Measurements from ENCODE around the gene ROS1.

The ROS1 gene

GRCh38 chr6:117440706-117441525 is 15.2 kb upstream of the ROS1 start:
- DNase-seq = no peak

GRCh38 chr6:117432273-117432672 is 6.5 kb upstream of the ROS1 start:
- no peak for DNase-seq

- DNase-seq = no peak
These were observed 2.0 kb downstream of the ROS1 start for GRCh38 chr6:117423754-117424153.

- DNase-seq = no peak
These were observed 7.4 kb downstream of the ROS1 start for GRCh38 chr6:117418320-117418719.

GRCh38 chr6:117417851-117418250 is 7.9 kb downstream of the ROS1 start:
- no peak for DNase-seq

GRCh38 chr6:117414770-117415169 is 11.0 kb downstream of the ROS1 start:
- no peak for DNase-seq

GRCh38 chr6:117411474-117411873 is 14.3 kb downstream of the ROS1 start:
- no peak for DNase-seq

GRCh38 chr6:117409863-117410262 is 15.9 kb downstream of the ROS1 start:
- no peak for DNase-seq

GRCh38 chr6:117409420-117409819 is 16.3 kb downstream of the ROS1 start:
- no peak for DNase-seq

GRCh38 chr6:117404548-117404947 is 21.2 kb downstream of the ROS1 start:
- DNase-seq = no peak

- no peak for DNase-seq
These were observed 23.9 kb downstream of the ROS1 start for GRCh38 chr6:117401799-117402198.

GRCh38 chr6:117399924-117400323 is 25.8 kb downstream of the ROS1 start:
- no peak for DNase-seq

- DNase-seq = no peak
These were observed 26.6 kb downstream of the ROS1 start for GRCh38 chr6:117399126-117399525.

GRCh38 chr6:117397536-117398227 is 28.1 kb downstream of the ROS1 start:
- DNase-seq = no peak

GRCh38 chr6:117396228-117396627 is 29.5 kb downstream of the ROS1 start:
- DNase-seq = no peak

GRCh38 chr6:117395164-117395563 is 30.6 kb downstream of the ROS1 start:
- DNase-seq = no peak

GRCh38 chr6:117393045-117393444 is 32.7 kb downstream of the ROS1 start:
- no peak for DNase-seq

- no peak for DNase-seq
These were observed 33.7 kb downstream of the ROS1 start for GRCh38 chr6:117391874-117392583.

GRCh38 chr6:117389227-117390057 is 36.3 kb downstream of the ROS1 start:
- DNase-seq = no peak

GRCh38 chr6:117387454-117387974 is 38.2 kb downstream of the ROS1 start:
- DNase-seq = no peak

GRCh38 chr6:117384659-117385058 is 41.1 kb downstream of the ROS1 start:
- no peak for DNase-seq

- DNase-seq = no peak
These were observed 44.0 kb downstream of the ROS1 start for GRCh38 chr6:117381749-117382148.

GRCh38 chr6:117380298-117380697 is 45.4 kb downstream of the ROS1 start:
- no peak for DNase-seq
